HG03159 (cell line): Measurements from ENCODE around the gene DGKD.
A peak's percentile ranks its signal among the peaks of the same experiment; 100 is the strongest.

Experiments used
- ATAC-seq: cut with Tn5 transposase; IDR thresholded peaks from one replicate; pipeline ENCODE4 v1.9.1; 2021; ENCODE audit warnings: mild to moderate bottlenecking, moderate library complexity; ENCODE audit not compliant: unreplicated experiment

Gene DGKD

GRCh38 chr2:233409286-233409991, 55.1 kb downstream of the DGKD start:
- ATAC-seq = no peak

DNA sequence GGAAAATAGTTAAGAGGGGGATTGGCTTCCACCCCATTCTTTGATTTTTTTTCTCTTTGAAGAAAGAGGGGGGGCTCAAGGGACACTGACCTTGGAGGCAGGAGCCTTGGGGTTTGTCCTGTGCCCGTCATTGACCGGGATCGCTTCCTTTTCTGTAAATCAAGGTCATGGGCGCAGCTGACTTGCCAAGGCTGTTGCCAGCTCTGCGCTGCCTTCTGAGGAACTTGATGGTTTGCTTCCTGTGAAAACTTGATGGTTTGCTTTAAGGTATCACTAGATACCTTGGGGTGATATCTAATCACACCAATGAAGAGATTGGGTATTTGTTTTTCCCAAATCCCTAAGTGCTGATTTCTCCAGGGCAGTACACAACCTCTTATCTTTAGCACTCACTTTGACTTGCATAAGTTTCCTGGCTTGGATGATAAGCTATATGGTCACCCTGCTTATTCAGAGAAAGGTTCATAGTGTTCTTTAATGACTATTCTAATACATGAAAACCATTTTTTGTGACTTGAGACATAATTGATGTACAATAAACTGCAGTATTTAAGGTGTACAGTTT, 56.0 kb downstream of the DGKD start:
- ATAC-seq = no peak

- ATAC-seq = no peak
Measured at GRCh38 chr2:233411162-233411561, 56.9 kb downstream of the DGKD start.

GRCh38 chr2:233412405-233412804, 58.1 kb downstream of the DGKD start:
- ATAC-seq = no peak

DNA sequence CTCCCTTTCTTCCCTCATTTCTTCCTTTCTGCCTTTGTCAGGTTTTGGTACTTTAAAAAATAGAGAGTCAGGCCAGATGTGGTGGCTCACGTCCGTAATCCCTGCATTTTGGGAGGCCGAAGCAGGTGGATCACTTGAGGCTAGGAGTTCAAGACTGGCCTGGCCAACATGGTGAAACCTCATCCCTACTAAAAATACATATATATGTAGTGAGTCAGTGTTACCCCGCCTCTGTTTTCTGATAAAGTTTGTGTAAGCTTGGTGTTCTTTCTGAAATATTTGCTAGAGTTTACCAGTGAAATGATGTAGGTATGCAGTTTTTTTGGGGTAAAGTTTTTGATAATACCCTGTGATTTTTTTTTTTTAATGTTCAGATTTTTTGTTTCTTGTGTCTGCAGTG, 58.8 kb downstream of the DGKD start:
- ATAC-seq = no peak

- no peak for ATAC-seq
Measured at GRCh38 chr2:233413559-233414272, 59.4 kb downstream of the DGKD start.

- no peak for ATAC-seq
Measured at GRCh38 chr2:233414273-233414654, 60.0 kb downstream of the DGKD start.

- ATAC-seq = no peak
Measured at GRCh38 chr2:233414777-233415570, 60.7 kb downstream of the DGKD start.

GRCh38 chr2:233416199-233416598, 61.9 kb downstream of the DGKD start:
- ATAC-seq = no peak

GRCh38 chr2:233416706-233417105, 62.4 kb downstream of the DGKD start:
- ATAC-seq = no peak

DNA sequence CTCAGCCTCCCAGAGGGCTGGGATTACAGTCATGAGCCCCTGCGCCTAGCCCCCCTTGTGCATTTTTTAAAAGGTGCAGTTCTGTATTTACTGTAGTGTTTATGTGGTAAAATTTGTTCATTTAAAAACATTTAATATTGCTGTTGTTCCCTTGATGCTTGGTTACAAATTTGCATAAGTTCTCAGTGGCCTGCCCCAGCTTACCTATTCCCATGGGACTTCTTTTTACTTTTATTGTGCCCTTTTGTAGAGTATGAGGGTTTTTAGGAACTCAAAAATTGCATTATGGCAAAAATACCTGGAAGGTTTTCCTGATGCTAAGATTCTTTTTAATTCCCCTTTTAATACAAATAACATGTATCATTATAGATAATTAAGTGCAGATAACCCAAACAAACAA, 63.0 kb downstream of the DGKD start:
- no peak for ATAC-seq

- ATAC-seq = no peak
Measured at GRCh38 chr2:233418052-233418760, 63.9 kb downstream of the DGKD start.

DNA sequence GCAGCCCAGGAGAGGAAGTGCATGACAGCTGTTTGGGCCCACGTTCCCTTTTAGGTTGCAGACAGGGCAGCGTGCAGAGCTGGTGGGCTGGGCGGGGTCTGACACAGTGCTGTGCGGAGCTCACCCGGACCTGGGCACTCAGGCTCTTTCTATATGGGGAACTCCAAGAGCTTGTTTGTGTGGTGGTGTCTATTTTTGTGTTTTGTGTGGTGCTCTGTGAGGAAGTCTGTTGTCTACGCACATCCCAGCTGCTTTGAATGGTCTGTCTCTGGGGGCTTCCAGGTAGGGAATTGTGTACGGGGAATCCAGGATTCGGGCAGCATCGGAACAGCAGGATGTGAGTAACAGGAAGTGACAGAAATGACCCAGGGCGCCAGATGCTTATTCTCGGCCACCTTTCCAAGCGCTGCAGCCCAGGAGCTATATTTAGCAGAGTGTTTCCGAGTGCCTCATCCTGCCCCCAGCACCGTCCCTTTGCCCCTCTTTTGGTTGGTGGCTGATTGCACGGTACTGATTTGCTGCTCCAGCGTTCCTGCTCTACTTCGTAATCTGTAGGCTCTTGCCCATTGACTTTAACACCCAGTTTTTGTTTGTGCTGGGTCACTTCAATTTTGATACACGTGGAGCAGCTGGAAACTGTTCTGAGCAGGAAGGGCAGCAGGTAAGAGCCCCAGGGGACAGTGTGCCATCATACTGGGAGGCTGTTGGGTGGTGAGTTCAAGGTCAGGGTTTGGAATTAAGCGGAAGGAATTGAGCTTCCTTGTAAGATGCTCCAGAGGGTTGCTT, 64.7 kb downstream of the DGKD start:
- ATAC-seq = peak; percentile 44

- ATAC-seq = no peak
Measured at GRCh38 chr2:233419602-233420391, 65.5 kb downstream of the DGKD start.

DNA sequence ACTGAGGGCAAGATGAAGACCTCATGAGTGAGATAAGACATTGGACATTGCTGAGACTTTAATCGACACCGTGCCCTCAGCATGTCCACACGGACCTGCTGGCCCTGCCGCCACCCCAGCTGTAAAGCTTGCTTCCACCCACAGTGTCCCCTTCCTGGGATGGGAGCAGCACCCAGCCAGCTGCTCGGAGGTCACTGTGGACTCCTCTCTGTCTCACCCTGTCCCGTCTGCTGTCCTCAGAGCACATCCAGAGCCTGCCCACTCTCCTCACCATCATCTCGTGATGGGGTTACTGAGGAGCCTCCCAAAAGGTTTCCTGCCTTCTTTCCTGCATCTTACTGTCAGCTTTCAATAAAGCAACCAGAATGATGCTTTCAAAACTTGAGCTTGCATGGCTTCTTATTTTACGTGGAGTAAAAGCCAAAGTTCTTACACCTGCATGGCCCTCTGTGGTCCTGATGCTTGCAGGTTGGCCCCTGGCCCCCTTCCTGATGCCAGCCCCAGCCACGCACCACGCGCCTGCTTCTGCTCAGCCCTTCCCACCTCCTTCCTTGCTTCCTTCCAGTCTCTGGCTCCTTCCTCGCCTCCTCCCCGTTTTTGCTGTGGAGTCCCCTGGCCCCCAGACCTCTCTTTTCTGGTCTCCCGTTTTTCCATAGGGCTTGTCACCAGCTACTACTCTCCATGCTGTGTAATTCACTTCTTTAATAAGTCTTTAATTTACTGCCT, 67.0 kb downstream of the DGKD start:
- no peak for ATAC-seq

DNA sequence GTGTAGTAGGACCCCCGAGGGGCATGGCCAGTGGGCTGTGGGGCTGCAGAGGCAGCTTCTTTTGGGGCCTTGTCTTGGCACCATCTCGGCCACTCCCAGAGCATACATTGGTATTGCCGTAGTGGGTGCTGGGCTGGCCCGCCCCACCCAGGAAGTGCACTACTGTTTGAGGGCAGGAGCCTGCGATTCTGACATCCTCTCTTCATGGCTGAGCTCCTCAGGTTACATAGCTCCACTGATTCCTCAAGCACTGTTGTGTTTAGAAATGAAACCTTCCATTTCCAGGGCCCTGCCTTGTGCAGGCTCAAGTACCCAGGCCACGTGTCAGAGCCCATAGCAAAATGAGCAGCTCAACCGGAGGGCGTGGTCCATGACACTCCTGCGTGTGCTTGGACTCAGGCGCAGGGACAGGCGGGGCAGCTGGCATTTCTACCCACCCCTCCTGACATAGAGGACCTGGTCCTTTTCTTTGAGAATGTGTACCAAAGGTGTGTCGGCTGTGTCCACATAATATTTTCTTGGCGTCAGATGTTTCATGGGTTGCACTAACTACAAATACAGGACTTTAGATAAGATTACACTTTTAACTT, 67.9 kb downstream of the DGKD start:
- peak; percentile 66 for ATAC-seq

DNA sequence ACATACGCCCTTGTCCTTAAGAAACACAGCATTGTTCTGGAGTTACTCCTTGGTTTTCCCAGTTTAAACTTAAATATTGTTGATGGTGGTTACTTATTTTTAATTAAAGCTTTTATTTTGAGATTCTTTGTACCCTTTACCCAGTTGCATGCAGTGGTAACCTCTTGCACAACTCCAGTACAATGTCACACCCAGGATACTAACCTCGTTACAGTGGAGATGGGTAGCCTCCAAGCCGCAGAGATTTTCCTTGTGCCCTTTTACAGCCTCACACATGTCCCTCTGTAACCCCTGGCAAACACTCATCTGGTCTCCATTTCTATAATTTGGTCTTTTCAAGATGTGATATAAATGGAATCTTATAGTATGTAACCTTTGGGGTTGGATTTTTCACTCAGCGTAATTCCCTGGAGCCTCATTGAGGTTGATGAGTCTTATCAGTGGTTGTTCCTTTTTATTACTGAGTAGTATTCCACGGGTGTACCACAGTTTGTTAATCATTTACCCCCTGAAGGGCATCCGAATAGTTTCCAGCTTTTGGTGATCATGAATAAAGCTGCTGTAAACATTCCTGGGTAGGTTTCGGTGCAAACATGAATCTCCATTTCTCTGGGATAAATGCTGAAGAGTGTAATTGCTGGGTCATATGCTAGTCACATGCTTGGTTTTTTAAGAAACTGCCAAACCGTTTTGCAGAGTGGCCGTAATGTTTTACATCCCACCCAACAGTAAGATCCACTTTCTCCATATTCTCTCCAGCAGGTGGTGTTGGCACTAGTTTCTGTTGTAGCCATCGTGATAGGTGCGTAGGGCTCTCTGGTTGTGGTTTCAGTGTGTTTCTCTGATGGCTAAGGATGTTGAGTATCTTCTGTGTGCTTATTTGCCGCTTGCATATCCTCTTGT, 68.6 kb downstream of the DGKD start:
- no peak for ATAC-seq
